GM10266 (cell line): ENCODE results near the gene AP3M1.

Source experiments
- DNase-seq: peaks from one replicate; pipeline ENCODE4 v3.0.0; 2012; ENCODE audit errors: extremely low spot score
- TF ChIP-seq, protein P1 (sequence below): IDR thresholded peaks from 2 replicates; pipeline ENCODE4 v1.5.1; 2012; ENCODE audit warnings: mild to moderate bottlenecking, low read depth; ENCODE audit not compliant: control insufficient read depth, insufficient read depth; ENCODE audit errors: missing control alignments

Gene AP3M1

DNA sequence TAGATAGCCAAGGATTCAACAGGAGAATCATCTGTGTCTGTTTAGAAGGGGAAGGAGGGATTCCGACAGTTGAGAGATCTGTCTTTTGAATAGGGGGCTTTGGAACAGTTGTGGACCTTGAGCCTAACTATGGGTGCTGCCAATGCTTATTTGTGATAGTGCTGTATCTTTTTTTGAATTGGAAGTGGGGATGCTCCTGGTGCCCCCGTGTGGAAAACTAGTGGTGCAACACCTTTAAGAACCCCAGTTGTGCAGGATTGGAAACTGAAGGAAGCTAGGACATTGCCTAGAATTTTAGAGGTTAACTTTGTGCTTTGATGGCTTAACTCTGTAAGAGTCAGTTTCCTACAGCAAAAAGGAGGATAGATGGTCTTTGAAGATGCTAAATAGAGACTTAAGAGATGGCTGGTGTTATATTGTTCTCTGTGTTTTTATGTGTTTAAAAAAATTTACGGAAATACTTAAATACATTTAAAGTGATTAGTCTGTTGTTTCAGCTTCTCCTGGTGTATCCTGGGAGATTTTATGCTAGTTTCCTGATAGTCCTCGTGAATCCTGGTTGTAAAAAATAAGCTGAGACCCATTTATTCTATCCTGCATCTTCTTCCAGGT lies 69.3 kb downstream of the AP3M1 start:
- TF ChIP-seq, protein P1, sequence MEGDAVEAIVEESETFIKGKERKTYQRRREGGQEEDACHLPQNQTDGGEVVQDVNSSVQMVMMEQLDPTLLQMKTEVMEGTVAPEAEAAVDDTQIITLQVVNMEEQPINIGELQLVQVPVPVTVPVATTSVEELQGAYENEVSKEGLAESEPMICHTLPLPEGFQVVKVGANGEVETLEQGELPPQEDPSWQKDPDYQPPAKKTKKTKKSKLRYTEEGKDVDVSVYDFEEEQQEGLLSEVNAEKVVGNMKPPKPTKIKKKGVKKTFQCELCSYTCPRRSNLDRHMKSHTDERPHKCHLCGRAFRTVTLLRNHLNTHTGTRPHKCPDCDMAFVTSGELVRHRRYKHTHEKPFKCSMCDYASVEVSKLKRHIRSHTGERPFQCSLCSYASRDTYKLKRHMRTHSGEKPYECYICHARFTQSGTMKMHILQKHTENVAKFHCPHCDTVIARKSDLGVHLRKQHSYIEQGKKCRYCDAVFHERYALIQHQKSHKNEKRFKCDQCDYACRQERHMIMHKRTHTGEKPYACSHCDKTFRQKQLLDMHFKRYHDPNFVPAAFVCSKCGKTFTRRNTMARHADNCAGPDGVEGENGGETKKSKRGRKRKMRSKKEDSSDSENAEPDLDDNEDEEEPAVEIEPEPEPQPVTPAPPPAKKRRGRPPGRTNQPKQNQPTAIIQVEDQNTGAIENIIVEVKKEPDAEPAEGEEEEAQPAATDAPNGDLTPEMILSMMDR, result peak; percentile 76
- DNase-seq, result peak; percentile 39

DNA sequence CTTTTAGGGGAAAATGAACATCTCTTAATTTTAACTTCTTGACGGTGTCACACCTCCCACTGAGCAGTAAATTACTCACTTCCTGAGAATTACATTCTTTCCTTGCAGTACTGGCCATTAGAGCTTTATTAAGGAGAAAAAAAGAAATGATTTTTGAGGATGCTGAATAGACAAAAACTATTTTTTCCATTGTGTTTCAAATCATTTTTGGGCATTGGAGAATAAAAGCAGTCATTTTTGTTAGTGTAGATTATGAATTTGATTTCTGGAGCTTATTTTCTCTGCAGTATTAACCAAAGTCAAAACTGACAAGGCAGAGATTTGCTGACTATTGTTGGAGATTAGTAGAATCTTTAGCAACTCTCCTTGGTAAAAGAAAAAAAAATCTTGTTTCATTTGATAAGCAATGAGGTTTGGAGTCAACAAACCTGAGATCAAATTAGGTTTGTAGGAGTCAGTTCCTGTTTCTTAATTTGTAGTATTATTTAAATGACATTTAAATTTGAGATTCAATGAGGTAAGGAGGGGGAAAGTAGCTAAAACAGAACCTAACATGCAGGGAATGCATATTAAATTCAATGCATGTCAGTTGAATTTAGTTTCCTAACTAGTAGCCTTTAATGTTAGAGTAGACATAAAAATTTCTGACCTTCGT lies 70.6 kb downstream of the AP3M1 start:
- TF ChIP-seq, protein P1, result no peak
- no peak for DNase-seq

DNA sequence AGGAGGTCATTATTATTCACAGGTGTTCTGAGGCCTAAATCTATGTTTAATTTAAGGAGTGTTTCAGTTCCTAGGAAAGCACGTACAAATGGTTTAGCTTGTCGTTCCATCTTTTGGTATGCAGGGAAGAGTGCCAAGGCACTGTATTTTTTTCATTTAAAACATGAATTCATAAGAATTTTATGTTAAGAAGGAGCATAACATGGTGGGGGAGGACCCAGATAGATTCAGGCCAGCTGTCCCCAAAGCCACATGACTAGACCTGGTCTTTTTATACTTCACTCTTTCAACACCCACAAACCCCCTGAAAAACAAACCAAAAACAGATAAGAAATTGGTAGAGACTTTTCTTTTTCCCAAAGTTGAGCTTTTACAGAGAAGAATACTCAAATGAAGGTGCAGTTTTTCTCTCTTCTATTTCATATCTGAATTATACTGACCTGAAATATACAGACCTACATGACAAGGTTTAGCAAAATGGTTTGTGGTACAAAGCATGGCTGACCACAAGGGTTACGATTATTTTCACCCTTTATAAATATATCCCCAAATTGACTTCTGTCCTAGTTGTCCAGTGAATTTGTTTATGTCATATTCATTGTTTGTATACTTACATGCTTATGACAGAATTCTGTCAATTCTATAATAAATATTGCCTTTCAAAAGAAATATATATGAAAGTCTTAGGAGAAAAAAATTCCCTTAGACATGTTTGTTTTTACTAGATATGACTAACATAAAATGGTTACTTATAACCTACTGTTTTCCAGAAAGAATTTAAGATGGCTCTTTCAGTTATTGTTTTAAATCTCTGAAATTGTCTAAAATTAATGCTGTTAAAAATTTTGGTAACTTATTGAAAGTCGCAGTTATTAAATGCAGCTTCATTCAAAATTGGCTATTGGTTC lies 71.3 kb downstream of the AP3M1 start:
- TF ChIP-seq, protein P1, result no peak
- DNase-seq, result no peak

DNA sequence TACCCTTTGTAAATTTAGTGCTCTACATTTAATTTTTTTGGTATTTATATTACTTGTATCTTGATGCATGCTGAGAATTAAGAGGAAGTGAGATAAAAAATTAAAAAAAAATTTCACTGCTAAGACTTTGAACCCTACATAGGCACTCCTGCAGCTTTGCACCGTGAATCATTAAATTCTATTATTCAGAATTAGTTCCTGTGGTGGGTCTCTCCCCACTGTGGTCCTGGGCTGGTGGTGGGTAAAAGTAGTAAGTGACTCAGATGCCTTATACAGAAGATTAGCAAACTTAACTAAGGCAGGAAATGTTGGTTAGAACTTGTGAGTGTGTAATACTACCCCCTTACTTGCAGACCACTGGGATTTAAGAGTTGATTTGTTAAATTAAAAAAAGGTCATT lies 72.6 kb downstream of the AP3M1 start:
- no peak for DNase-seq

DNA sequence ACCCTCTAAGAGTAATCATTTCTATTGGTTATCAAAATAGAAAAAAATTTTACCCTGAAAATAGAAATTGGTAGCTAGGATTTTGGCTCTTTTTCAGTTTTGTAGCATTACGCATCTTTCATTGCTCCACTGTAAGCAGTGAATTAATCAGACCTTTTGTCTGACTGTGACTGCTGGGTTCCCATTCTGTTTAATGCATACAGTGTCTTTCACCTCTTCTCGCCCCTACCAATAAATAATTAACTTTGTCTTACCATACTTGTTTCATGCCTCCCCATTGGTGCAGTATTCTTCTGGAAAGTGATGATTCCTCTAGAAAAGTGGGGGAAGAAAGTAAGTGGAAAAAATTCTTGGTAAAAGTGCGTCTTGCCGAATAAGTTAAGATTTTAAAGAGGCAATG lies 73.2 kb downstream of the AP3M1 start:
- no peak for DNase-seq
- TF ChIP-seq, protein P1, result no peak

More for the DNA sequence above, 72.6 kb downstream of the AP3M1 start:
- TF ChIP-seq, protein P1, result no peak

DNA sequence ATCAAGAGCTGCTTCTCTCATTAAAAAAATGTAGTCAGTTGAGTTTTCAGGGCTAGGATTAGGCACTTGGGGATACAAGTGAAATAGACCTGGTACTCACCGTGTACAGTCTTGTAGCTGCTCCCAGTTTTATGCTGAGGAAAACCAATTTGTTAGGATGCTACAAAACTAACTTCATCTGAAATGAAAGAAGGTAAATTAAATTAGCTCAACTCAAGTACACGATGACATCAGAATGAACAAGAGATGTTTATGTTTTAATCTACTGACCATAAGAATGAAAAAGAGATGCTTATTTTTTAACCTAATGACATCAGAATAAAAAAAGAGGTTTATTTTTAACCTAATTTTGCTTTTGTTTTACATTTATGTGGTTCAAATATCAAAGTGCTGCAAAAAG lies 73.7 kb downstream of the AP3M1 start:
- TF ChIP-seq, protein P1, result no peak
- no peak for DNase-seq

DNA sequence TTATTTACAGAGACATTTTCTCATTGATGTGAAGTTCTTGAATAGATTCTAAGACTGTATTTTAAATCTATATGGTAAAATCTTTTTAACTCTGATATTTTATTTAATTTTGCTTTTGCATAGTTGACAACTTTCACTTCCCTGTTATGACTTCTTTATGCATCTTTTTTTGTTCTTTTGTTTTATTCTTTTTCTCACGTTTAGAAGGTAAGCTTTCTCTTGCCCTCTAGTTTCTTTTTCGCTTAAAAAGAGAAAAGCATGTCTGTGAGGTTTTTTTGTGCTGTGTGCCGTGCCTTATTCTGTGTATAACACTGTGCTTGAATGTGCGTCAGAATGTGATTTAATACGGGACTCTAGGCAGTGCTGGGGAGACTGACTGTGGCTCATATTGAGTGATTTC lies 74.7 kb downstream of the AP3M1 start:
- DNase-seq, result no peak
- TF ChIP-seq, protein P1, result no peak
